ENCODE measurements around the gene ATP6V0E2. TPM values are rescaled to one million over a fixed set of nuclear protein-coding genes. Genes with fewer than 3 reads are reported as not detected.

ATP6V0E2 gene
- total RNA-seq, 1 donor from 2014 or later, result 47.5 TPM

GRCh38 chr7:149870274-149870673 lies 3.5 kb upstream of the ATP6V0E2 start:
- intact Hi-C loops (cut with micrococcal nuclease), result loop anchor here (2.0 to 10.0 kb wide), 3 partner anchors 509 to 608 kb away; partner anchors contain the start of genes ZNF775 and ZNF783
- no peaks in the 10 kb centered on the region for H3K9me3 Mint-ChIP-seq
- no peak for DNase-seq (ENCODE audit: low spot score)
- H3K27ac Mint-ChIP-seq, result peak overlapping the region; percentile 92
- H3K4me1 Mint-ChIP-seq (ENCODE audit: low read depth), result peaks cover 82% of the 10 kb centered on the region
- peaks cover 12% of the 10 kb centered on the region for H3K36me3 Mint-ChIP-seq (ENCODE audit: low read depth)
- no peaks in the 10 kb centered on the region for H3K27me3 Mint-ChIP-seq (ENCODE audit: insufficient read depth)
- H3K4me3 Mint-ChIP-seq, result peak overlapping the region; percentile 70

DNA sequence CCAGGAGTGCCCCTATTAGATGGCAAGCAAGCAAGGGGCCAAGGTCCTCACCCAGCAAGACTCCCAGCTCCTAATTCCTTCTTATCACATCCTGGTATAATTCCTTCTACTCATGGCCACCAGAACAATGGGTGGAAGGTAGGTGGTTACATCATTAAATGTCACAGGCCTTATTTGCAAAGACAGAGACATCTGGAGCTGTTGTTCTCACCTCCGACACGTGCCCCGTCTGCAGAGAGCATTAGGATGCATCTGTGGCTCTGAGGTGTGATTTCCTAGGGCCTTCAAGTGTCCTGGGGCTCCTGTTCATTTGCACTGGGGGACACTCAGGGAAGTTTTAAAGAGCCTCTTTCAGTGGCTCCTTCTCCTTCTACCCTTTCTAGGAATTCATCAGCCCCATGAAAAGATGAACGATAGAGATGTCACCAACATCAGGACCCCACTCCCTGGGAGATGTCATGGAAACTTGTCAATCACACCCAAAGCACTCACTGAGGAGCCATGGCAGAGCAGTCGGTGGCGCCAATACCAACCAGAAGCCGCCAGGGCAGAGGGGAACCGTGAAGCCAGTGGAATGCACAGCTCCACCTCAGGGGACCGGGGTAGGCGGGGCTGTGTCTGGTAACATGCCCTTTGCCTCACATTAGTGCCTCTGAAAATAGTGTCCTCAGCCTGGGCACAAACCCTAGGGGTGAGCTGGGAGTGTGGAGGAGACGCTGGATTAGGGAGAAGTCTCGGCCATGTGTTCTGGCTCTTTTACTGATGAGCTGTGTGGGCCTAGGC lies 2.9 kb upstream of the ATP6V0E2 start:
- Mint-ChIP-seq H3K4me1 (ENCODE audit: low read depth) (peaks cover 82% of the 10 kb centered on the region), H3K27me3 (ENCODE audit: insufficient read depth) (no peaks in the 10 kb centered on the region), H3K9me3 (no peaks in the 10 kb centered on the region), H3K36me3 (ENCODE audit: low read depth) (peaks cover 16% of the 10 kb centered on the region), H3K27ac (peak overlapping the region; percentile 62), H3K4me3 (peak overlapping the region; percentile 70)
- intact Hi-C loops (cut with micrococcal nuclease), result loop anchor here (2.0 to 10.0 kb wide), 3 partner anchors 508 to 609 kb away; partner anchors contain the start of genes ZNF775 and ZNF783
- no peak for DNase-seq (ENCODE audit: low spot score)

DNA sequence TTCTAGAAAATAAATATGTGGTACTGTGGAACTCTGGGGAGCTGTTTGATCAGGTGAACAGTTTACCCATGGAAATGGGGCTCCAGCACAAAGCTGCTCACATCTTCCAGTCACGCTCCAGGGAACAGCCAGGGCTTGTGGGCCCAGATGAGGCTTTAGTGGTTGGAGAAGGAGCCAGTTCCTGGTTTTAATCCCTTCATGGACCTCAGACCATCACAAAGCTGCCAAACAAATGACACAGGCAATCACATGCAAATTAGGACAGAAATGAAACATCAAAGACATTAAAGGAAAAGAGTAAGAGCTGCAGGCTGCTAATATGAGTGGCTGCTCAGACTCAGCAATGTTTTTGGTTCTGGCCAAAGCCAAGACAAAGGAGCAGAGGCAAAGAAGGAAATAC lies 2.2 kb upstream of the ATP6V0E2 start:
- Mint-ChIP-seq H3K4me1 (ENCODE audit: low read depth) (peaks cover 80% of the 10 kb centered on the region), H3K9me3 (no peaks in the 10 kb centered on the region), H3K4me3 (peak overlapping the region; percentile 62), H3K27ac (peak overlapping the region; percentile 62), H3K36me3 (ENCODE audit: low read depth) (peaks cover 16% of the 10 kb centered on the region), H3K27me3 (ENCODE audit: insufficient read depth) (no peaks in the 10 kb centered on the region)
- DNase-seq (ENCODE audit: low spot score), result no peak
- intact Hi-C loops (cut with micrococcal nuclease), result loop anchor here (2.0 to 10.0 kb wide), 3 partner anchors 507 to 609 kb away; partner anchors contain the start of genes ZNF775 and ZNF783

DNA sequence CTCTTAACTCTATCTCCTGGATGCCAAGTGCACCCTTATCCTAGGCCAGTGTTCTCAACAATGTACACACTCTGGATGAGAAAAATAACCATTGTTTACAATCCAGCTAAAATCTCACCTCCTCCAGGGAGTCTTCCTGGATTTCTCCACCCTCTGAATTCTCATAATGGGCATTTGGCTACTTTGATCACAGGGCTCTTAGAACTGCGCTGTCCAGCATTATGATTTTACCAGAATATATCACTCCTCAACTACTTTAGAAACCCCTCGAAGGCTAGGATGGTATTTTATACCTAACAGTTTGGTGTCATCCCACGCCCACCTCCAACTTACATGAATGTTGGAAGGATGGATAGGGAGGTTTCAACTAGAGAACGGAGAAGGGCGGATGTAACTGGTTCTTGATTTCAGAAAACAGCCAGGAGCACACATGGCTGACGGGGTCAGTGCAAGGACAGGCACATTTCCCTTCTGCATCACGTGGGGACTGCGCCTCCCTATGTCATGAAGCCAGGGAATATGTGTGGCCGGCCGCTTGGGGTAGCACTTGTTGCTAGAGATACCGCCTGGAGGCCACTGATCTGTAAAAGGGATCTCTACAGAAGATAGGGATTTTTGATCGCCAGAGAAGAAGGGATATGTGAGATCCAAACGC lies 1.2 kb upstream of the ATP6V0E2 start:
- peak overlapping the region; percentile 92 for H3K27ac Mint-ChIP-seq
- no peaks in the 10 kb centered on the region for H3K27me3 Mint-ChIP-seq (ENCODE audit: insufficient read depth)
- no peak for DNase-seq (ENCODE audit: low spot score)
- peaks cover 73% of the 10 kb centered on the region for H3K4me1 Mint-ChIP-seq (ENCODE audit: low read depth)
- H3K9me3 Mint-ChIP-seq, result no peaks in the 10 kb centered on the region
- H3K4me3 Mint-ChIP-seq, result peak overlapping the region; percentile 90
- intact Hi-C loops (cut with micrococcal nuclease), result loop anchor here (1.0 to 10.0 kb wide), 6 partner anchors 34 to 610 kb away; partner anchors contain the start of genes ACTR3C, LRRC61, ZNF783 and ZNF862
- H3K36me3 Mint-ChIP-seq (ENCODE audit: low read depth), result peaks cover 19% of the 10 kb centered on the region

DNA sequence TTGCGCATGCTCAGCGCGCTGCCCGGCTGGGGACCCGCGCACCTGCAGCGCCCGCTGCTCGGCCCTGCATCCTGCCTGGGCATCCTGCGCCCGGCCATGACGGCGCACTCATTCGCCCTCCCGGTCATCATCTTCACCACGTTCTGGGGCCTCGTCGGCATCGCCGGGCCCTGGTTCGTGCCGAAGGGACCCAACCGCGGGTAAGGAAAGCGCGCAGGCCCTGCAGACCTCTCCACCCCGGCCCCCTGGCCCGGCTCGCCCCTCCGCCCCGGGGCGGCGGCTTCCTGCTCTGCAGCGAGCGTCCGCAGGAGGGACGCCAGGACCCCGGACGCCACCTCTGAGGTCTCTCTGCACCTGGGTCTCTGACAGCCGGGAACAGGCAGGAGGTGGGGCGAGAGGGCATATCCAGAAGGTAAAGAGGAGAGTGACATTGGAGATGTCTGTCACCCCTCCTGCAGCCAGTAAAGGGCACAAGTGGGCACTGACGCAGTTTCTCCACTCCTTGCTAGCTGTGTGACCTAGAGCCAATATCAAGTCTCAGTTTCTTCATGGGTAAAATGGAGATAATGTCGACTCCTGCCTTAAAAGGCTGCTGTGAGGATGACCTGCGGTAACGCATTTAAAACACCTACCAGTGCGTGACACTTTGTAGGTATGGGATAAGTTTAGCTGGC lies 338 bp downstream of the ATP6V0E2 start:
- Mint-ChIP-seq H3K4me3 (peak overlapping the region; percentile 81), H3K27me3 (ENCODE audit: insufficient read depth) (no peaks in the 10 kb centered on the region), H3K27ac (peak overlapping the region; percentile 83), H3K4me1 (ENCODE audit: low read depth) (peaks cover 68% of the 10 kb centered on the region), H3K9me3 (no peaks in the 10 kb centered on the region), H3K36me3 (ENCODE audit: low read depth) (peaks cover 27% of the 10 kb centered on the region)
- no peak for DNase-seq (ENCODE audit: low spot score)
- intact Hi-C loops (cut with micrococcal nuclease), result loop anchor here (1.0 to 10.0 kb wide), 6 partner anchors 36 to 612 kb away; partner anchors contain the start of genes ACTR3C, LRRC61, ZNF783 and ZNF862

- intact Hi-C loops (cut with micrococcal nuclease), result loop anchor here (5.0 to 10.0 kb wide), 2 partner anchors 530 to 612 kb away; partner anchors contain the start of gene ZNF783
- no peaks in the 10 kb centered on the region for H3K9me3 Mint-ChIP-seq
- no peak for DNase-seq (ENCODE audit: low spot score)
- peaks cover 25% of the 10 kb centered on the region for H3K36me3 Mint-ChIP-seq (ENCODE audit: low read depth)
- H3K27me3 Mint-ChIP-seq (ENCODE audit: insufficient read depth), result no peaks in the 10 kb centered on the region
- peak overlapping the region; percentile 81 for H3K4me3 Mint-ChIP-seq
- peak overlapping the region; percentile 45 for H3K27ac Mint-ChIP-seq
- H3K4me1 Mint-ChIP-seq (ENCODE audit: low read depth), result peaks cover 62% of the 10 kb centered on the region
Observed at GRCh38 chr7:149874644-149875028, 867 bp downstream of the ATP6V0E2 start.

GRCh38 chr7:149875396-149875795 lies 1.6 kb downstream of the ATP6V0E2 start:
- intact Hi-C loops (cut with micrococcal nuclease), result loop anchor here (10.0 kb wide), 1 partner anchor 529 kb away; a partner anchor contains a TSS
- peak overlapping the region; percentile 50 for H3K27ac Mint-ChIP-seq
- H3K4me1 Mint-ChIP-seq (ENCODE audit: low read depth), result peaks cover 55% of the 10 kb centered on the region
- H3K36me3 Mint-ChIP-seq (ENCODE audit: low read depth), result peaks cover 23% of the 10 kb centered on the region
- no peak for DNase-seq (ENCODE audit: low spot score)
- H3K27me3 Mint-ChIP-seq (ENCODE audit: insufficient read depth), result no peaks in the 10 kb centered on the region
- peak overlapping the region; percentile 81 for H3K4me3 Mint-ChIP-seq
- no peaks in the 10 kb centered on the region for H3K9me3 Mint-ChIP-seq

DNA sequence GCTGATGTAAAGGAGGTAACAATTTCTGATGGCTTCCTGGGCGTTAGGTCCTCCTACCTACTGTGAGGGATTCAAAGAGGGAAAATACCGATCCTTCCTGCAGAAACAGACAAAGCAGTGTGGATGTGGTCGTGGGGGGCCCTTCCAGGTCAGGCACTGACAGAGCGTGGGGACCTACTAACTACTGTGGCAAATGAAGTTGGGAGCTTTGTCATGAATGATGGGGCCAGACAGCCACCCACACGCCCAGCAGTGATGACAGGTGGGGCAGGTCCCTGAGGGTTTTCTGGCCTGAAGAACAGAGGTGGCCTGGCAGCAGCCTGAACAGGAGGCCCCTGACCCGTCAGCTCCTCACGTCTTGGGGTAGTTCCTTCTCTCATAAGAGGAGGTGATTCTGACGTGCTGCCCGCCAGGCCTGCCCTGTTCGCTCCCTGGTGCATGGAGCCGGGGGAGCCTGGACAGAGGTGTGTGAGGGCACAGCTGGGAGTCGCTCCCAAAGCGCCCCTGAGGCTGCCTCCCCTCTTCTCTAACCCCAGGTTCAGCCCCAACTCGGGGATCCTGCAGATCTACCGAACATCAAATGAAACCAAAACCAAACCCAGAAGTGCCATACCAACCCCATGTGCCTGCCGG lies 4.2 kb downstream of the ATP6V0E2 start:
- peaks cover 30% of the 10 kb centered on the region for H3K4me1 Mint-ChIP-seq (ENCODE audit: low read depth)
- H3K27ac Mint-ChIP-seq, result no peak overlapping the region
- H3K27me3 Mint-ChIP-seq (ENCODE audit: insufficient read depth), result no peaks in the 10 kb centered on the region
- H3K9me3 Mint-ChIP-seq, result no peaks in the 10 kb centered on the region
- intact Hi-C loops (cut with micrococcal nuclease), result loop anchor here (10.0 kb wide), 1 partner anchor 527 kb away; a partner anchor contains a TSS
- no peak for DNase-seq (ENCODE audit: low spot score)
- no peak overlapping the region for H3K4me3 Mint-ChIP-seq
- H3K36me3 Mint-ChIP-seq (ENCODE audit: low read depth), result peaks cover 19% of the 10 kb centered on the region

- intact Hi-C loops (cut with micrococcal nuclease), result loop anchor here (10.0 kb wide), 1 partner anchor 526 kb away; a partner anchor contains a TSS
- no peak for DNase-seq (ENCODE audit: low spot score)
- H3K36me3 Mint-ChIP-seq (ENCODE audit: low read depth), result peaks cover 19% of the 10 kb centered on the region
- H3K9me3 Mint-ChIP-seq, result no peaks in the 10 kb centered on the region
- no peaks in the 10 kb centered on the region for H3K27me3 Mint-ChIP-seq (ENCODE audit: insufficient read depth)
- H3K4me3 Mint-ChIP-seq, result no peak overlapping the region
- no peak overlapping the region for H3K27ac Mint-ChIP-seq
- peaks cover 35% of the 10 kb centered on the region for H3K4me1 Mint-ChIP-seq (ENCODE audit: low read depth)
Observed at GRCh38 chr7:149878523-149878921, 4.8 kb downstream of the ATP6V0E2 start.

DNA sequence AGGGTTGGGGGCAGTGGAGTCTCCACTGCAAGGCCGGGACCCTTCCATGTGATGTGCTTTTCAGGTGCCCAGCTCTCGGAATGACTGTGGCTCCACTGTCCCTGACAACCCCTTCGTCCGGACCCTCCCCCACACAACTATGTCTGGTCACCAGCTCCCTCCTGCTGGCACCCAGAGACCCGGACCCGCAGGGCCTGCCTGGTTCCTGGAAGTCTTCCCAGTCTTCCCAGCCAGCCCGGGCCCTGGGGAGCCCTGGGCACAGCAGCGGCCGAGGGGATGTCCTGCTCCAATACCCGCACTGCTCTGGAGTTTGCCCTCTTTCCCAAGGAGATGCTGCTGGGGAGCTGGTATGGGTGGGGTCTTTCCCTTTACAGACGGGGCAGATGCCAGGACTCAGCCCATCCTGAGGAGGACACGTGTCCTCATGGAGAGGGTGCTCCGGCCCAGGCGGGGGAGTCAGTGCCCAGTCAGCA lies 5.5 kb downstream of the ATP6V0E2 start:
- Mint-ChIP-seq H3K4me1 (ENCODE audit: low read depth) (peaks cover 34% of the 10 kb centered on the region), H3K4me3 (no peak overlapping the region), H3K9me3 (no peaks in the 10 kb centered on the region), H3K27me3 (ENCODE audit: insufficient read depth) (no peaks in the 10 kb centered on the region), H3K36me3 (ENCODE audit: low read depth) (peaks cover 19% of the 10 kb centered on the region), H3K27ac (no peak overlapping the region)
- DNase-seq (ENCODE audit: low spot score), result no peak
- intact Hi-C loops (cut with micrococcal nuclease), result loop anchor here (10.0 kb wide), 1 partner anchor 525 kb away; a partner anchor contains a TSS

DNA sequence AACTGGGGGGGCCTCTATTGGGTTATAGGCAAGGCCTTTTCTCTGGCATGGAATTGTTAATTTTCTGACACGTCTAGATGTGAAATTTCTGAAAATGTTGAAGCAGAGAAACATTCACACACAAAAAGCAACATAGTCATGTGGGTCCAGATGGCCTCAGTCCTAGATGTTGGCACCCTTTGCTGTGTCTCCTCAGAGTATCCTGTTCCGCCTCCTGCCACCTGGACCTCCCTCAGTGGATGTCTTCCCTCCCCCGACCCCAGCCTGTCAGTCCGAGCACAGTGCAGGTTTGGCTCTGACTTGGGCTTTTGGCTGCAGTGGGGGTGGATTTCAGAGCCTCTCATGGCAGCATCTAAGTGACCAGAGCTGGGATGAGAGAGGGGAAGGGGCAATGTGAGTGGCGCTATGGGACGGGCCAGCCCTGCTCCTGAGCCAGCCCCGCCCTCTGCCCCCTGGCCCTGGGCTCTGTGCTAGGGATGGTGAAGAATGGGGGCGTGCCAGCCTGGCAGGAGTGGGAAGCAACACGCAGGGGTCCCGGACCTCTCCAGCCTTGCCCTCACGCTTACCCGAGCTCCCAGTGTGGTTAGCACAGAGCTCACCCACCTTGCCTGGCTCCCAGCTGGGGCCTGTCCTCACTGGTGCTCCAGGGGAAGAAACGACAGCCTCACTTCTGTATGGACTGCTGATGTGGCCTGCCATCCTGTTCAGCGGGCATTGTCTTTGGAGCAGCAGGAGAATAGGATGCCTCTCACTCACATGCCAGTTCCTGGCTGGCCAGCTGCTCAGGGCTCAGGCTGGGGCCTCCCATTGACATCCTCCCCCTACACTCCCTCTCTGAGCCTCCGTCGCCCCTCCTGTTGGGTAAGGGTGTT lies 6.2 kb downstream of the ATP6V0E2 start:
- H3K36me3 Mint-ChIP-seq (ENCODE audit: low read depth), result peaks cover 17% of the 10 kb centered on the region
- no peaks in the 10 kb centered on the region for H3K9me3 Mint-ChIP-seq
- DNase-seq (ENCODE audit: low spot score), result no peak
- peaks cover 27% of the 10 kb centered on the region for H3K4me1 Mint-ChIP-seq (ENCODE audit: low read depth)
- no peak overlapping the region for H3K27ac Mint-ChIP-seq
- intact Hi-C loops (cut with micrococcal nuclease), result loop anchor here (10.0 kb wide), 1 partner anchor 525 kb away; a partner anchor contains a TSS
- no peak overlapping the region for H3K4me3 Mint-ChIP-seq
- no peaks in the 10 kb centered on the region for H3K27me3 Mint-ChIP-seq (ENCODE audit: insufficient read depth)

All from activated T-helper 1 cell treated with anti-CD3 and anti-CD28 coated beads, Interleukin-12 subunit alpha, Interleukin-12 subunit beta, Interleukin-2, Interleukin-4 antibody, amounts not matched to agents 30 ng/mL and 10 ng/mL and 1 ng/mL, durations not matched to agents 14 hours and 24 hours and 36 hours (primary cell).